Putamen (tissue), 1 donor: Measurements from ENCODE around the gene CD300LD.
"Not testable (repeated sequence)": the region's sequence is repeated elsewhere in the genome, so short reads cannot be mapped to it uniquely, and the experiment has no call there.

ENCODE experiments used
- DNase-seq: peaks from one replicate; pipeline ENCODE4 v3.0.0-alpha.2; 2016; ENCODE audit warnings: low spot score

The CD300LD gene

GRCh38 chr17:74606050-74606449, 14.0 kb upstream of the CD300LD start:
- no peak for DNase-seq

GRCh38 chr17:74605361-74605760, 13.3 kb upstream of the CD300LD start:
- DNase-seq, result no peak

DNA sequence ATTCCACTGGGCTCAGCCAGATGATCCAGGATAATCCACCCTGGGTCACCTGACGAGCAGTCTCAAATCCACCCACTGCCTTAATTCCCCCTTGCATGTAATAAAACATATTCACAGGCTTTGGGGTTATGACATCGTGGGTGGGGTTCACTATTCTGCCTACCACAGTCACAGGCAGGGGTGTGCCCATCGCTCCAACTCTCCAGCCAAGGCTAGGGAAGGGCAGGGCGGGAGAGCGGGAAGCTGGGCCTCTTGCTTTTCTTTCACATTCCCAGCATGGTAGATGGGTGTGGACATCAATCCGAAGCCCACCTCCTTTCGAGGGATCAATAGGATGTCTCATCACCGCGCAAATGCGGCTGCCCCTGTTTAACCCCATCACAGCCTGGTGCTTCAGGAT, 12.7 kb upstream of the CD300LD start:
- no peak for DNase-seq

DNA sequence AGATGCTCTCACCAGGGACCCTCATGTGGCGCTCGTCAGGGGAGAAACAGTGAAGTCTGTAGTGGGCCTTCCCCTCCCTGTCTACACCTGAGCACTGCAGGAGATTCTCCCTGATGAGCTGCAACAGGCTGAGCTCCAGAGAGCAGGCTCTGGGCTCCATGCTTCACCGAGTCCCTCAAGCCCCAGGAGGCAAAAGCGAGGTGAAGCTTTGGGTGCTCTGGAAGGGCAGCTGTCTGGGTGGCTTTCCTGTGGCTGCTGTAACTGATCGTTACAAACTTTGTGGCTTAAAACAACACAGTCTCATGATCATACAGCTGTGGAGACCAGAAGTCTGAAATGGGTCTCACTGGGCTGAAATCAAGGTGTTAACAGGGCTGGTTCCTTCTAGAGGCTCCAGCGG, 12.1 kb upstream of the CD300LD start:
- DNase-seq, result no peak

DNA sequence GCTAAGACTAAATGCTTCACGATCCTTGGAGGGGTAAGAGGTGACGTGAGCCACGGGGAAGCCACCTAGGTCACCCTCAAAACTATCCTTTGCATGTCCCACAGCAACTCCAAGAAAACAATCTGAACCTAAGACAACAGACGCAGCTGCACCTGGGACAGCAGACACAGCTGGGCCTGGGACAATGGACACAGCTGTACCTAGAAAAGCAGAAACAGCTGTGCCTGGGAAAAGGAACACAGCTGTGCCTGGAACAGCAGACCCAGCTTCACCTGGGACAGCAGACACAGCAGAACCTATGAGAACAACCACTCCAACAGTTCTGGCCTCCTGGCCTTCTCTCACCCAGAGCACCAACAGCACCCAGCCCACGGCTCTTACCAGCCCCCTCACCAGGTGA, 11.7 kb upstream of the CD300LD start:
- DNase-seq, result no peak

DNA sequence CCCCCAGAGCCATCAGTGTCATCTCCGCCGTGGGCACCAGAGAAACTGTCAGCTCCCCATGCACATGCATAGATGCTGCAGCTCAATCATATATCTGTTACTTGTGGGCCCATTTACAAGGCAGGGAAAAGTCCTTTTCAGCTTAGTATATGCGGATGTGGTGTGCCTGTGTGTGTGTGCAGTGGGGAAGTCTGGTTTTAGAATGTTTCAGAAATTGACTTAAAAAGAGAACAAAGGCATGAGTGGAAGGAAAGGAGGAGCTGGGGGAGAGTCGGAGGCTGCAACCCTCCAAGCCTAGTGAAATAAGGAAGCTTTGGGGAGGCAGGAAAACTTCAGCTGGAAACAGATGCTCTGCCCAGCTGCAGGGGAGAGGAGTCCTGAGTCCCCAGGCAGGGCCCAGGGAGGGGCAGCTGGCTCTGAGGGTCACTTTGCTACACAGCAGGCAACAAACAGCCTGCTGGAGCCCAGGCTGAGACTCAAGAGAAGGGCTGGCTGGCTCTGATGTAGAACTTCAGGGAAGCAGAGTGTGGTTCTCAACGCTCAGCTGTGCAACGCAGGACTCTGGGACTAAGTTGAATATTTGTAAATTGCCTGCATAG, 11.1 kb upstream of the CD300LD start:
- DNase-seq, result no peak

DNA sequence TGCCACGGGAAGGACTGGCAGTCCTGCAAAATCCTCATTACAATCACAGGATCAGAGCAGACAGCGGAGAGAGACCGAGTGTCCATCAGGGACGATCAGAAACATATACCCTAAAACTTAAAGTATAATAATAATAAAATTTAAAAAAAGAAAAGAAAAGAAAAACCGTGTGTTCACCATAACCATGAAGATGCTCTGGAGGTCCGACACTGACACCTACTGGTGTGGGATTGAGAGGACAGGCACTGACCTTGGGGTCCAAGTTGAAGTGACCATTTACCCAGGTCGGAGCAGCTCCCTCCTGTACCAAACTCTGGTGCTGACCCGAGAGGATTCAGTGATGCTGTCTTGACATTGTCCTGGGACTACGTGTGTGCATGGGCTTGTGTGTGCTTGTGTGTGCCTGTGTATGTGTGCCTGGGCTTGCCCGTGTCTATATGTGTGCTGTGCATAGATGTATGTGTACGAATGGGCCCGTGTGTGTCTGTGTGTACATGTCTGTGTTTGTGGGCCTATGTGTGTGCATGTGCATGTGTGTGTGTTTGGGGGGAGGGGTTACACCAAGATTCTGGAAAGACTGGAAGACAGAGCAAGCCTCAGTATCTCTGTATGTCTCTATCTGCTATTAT, 10.0 kb upstream of the CD300LD start:
- DNase-seq, result no peak

DNA sequence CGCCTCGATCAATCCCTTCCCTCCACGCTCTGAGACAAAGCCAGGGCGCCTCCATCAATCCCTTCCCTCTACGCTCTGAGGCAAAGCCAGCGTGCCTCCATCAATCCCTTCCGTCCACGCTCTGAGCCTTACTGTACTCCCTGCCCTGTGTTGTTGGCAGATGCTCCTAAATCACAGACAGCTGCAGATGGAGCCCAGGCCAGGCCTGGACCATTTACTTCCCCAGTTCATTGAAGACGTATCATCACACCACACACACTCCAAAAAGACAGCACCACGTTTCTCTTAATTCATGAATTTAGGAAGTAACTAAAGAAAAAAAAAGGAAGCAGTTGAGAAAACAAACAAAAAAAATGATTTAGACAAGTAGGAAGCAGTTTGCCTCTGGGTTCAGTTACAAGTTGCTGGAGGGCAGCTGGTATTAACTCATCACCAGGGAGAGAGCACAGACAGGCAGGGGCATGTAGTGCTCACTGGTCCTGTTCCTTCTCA, 7.4 kb upstream of the CD300LD start:
- peak; percentile 12 for DNase-seq

DNA sequence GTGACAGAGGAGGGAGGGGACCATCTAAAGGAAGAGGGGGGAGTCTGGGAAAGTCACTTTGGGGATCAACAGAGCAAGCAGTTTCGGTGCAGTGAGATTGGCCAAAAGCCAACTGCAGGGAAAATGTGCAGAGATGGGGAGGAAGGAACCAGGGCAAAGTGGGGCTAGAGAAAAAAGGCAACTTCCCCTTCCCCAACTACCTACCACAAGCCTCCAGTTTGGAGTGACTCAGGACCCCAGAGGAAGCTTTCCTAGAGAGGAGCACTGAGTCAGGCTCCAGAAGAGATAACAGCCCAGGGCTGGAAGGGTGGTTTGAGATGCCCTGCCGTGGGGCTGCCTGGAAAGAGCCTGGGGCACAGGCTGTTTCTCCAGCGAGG, 6.9 kb upstream of the CD300LD start:
- peak; percentile 7 for DNase-seq

GRCh38 chr17:74598346-74599022, 6.4 kb upstream of the CD300LD start:
- DNase-seq, result no peak

- no peak for DNase-seq
These were observed 5.1 kb upstream of the CD300LD start for GRCh38 chr17:74597069-74597790.

- DNase-seq, result no peak
These were observed 3.1 kb upstream of the CD300LD start for GRCh38 chr17:74595037-74595750.

- no peak for DNase-seq
These were observed 580 bp downstream of the CD300LD start for GRCh38 chr17:74591503-74591902.

- no peak for DNase-seq
These were observed 6.4 kb downstream of the CD300LD start for GRCh38 chr17:74585711-74586110.

DNA sequence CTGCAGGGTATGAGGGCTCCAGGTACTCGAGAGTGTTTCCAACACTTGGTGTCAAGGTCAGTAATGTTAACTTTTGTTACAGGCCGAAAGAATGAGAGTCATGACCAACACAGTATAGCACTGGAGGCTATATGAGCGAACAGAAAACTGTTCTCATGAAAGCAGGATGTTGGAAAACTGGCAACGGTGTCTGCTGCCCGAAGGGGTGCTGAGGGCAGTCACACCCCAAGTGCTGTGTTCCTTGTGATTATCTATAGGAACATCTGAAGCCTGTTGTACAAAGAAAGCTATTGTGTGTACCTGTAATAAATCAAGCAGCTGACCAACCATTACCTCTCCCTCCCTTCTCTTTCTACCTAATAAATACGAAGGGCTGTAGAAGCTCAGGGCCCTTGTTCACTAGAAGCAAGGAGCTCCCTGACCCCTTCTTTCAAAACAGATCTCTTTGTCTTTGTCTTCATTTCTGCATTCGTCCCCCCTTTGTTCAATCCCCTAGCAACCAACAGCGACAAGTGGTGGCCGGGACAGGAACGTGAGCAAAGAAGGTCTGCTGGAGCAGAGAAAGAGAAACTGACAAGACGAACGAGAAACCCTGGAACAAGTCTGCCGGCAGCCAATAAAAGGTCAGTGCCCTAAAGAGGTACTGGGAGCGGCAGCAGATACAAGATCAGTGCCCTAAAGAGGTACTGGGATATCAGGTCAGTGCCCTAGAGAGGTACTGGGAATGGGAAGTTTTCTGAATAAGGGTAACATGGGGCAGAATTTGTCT, 7.6 kb downstream of the CD300LD start:
- no peak for DNase-seq

DNA sequence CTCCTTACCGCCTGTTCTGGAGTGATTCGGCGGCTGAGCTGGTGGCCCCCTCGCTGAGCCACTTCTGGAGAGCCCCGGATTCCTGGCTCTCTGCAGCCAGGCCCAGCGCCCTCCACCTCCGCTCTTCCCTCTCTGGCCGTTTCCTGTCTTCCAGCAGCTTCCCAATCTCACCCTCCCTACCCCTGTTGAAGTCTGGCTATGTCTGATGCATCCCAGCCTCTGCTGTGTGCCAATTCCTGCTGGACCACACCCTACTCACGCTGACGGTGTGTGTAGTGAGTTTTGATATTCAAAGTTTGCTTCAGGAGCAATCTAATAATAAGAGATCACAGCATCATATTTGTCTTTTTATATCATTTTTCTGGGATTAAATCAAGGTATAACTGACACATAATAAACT, 9.4 kb downstream of the CD300LD start:
- DNase-seq, result no peak

DNA sequence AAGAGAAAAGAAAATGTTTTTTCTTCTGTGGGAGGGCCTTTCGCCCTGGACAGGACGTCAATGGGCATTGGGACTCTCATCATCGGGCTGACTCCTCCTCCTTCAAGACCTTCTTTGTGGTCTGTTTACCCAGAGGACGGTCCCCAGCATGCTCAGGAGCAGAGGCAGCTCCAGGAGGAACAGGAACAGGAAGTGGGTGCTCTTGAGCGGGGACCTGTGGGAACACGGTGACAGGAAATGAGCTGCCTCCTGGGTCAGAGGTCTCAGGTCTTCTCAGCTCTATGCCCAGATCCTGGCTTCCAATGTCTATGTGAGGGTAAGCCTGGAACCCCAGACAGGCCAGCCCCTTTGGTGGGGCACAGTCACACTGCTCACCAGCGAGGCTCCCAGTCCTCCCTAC, 12.2 kb downstream of the CD300LD start:
- no peak for DNase-seq

DNA sequence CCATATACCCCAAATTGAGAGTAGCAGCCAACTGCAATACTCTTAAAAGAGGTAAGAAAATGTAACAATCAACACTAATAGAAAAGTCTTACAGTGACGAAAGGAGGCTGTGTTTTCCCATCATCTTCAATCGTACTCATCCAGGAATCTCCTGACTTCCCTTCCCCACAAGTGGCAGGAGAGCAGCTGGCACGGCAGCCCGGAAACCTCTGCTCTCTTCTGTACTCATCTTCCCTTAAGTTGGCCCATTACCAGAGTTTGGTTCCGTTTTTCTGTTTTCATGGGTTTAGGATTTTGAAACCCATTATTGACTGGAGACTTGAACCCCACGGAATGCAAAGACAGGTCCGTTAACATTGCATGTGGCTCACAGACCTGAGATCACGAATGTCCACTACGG, 13.1 kb downstream of the CD300LD start:
- no peak for DNase-seq

DNA sequence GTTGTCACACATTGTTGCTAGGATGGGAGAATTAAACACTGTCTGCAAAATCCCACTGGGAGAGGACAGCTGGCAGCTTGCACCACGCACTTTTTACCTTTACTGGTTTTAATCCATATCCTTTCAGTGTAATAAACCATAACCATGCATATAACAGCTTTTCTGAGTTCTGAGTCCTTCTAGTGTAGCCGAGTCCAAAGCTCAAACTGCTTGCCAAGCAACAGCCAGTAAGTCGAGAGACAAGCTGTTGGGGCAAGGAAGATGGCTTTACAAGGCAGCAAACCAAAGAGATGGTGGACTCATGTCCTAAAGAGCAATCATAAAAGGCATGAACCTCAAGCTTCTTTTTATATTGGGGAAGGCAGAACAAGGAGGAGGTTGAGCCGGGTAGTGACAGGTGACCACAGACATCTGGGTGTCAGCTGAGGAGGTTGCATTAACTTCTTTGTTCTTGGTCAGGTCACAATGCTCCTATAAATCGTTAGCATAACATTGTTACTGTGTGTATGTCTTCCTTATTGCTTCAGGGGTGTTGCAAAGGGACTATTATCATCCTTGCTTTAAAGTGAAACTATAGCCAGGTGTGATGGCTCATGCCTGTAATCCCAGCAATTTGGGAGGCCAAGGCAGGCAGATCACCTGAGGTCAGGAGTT, 17.5 kb downstream of the CD300LD start:
- DNase-seq, result no peak

GRCh38 chr17:74573635-74574034, 18.4 kb downstream of the CD300LD start:
- DNase-seq, result not testable (repeated sequence)

DNA sequence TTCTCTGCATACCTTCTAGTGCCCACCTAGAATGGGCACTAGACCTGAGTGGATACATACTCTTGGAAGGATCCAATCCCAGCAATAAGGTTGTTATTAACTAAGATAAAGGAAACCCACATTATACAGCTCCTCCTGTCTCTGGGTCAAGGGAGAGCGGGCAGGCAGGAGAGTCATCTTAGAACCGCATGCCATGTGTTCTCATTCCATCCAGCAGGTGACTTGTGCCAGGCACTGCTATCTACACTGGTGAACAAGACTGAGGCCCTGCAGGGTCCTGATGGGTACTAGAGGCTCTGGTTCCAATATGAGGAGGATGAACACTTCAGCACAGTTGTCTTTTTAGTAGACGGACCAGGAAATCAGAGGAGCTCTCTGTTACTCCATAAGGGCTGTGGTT, 18.9 kb downstream of the CD300LD start:
- DNase-seq, result no peak
